ENCODE results near the gene SORCS3.

DNA sequence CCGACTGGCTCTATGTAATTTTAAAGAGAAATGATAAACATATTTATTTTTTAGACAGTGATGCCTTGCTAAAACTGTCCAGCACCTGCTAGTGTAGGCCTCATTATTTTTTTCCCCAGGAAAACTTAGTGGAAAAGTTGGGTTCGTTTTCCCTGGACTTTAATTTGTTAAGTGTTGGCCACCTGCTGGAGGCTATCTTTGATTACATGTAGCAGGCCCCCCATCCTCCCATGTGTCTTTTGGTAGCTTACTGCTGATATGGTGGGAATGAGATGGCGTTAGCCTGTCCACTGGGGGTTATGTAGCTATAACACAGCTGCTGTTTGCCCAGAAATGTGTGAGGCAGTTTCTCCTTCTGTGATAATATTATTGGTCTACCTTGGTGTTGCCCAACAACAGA is 265.0 kb downstream of the SORCS3 start:
- TF ChIP-seq CTCF (IDR thresholded peaks at IDR 0.05) (peak; percentile 8; the same call in 1 of the 2 replicates), TCF7L2 (IDR thresholded peaks at IDR 0.05; ENCODE audit: low read depth, low read length) (no peak), SIN3A (IDR thresholded peaks at IDR 0.05; ENCODE audit: borderline replicate concordance, insufficient read depth, low read depth, low read length) (no peak)
